ENCODE data around the gene KIF26A.
"Not testable (repeated sequence)": the region's sequence is repeated elsewhere in the genome, so short reads cannot be mapped to it uniquely, and the experiment has no call there.

The KIF26A gene

DNA sequence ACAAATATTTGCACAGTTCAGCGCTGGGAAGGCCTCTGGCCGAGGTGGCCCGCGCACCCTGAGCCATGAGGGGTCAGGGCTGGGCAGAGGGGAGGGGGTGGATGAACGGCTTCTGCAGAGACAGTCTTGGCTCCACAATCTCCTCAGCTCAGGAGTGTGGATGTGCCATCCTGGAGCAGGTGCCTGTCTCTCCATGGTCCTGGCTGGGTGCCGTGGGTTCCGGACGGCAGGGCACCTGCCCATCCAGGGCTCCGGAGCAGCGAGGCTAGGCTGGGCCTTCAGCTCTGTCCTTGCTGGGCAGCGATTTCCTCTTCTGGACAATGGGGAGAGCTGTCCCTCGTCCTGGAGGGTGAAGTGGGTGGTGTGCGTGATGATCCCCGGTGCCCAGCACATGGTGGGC, 55.6 kb downstream of the KIF26A start:
- DNase-seq (ENCODE audit: low spot score), result no peak

DNA sequence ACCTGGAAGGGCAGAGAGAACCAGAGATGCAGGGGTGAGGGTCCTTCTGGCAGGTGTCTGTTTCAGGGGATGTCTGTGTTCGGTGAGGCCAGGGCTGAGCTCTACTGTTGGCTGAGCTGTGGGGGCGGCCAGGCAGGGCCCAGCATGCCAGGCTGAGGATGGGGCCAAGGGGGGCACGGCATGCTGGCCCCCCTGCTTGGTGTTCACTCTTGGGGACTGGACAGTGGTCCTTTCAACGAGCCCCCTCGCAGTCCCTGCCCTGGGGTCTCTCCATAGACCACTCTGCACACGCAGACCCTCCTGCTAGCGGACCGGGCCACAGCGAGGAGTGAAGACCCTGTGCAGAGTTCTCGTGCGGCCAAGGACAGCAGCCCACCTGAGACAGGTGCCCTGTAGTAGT, 56.3 kb downstream of the KIF26A start:
- no peak for DNase-seq (ENCODE audit: low spot score)

GRCh38 chr14:104195361-104195760, 57.0 kb downstream of the KIF26A start:
- DNase-seq (ENCODE audit: low spot score), result no peak

- DNase-seq (ENCODE audit: low spot score), result no peak
Measured at GRCh38 chr14:104195878-104196277, 57.5 kb downstream of the KIF26A start.

GRCh38 chr14:104196461-104197140, 58.2 kb downstream of the KIF26A start:
- no peak for DNase-seq (ENCODE audit: low spot score)

GRCh38 chr14:104197449-104198247, 59.3 kb downstream of the KIF26A start:
- no peak for DNase-seq (ENCODE audit: low spot score)

DNA sequence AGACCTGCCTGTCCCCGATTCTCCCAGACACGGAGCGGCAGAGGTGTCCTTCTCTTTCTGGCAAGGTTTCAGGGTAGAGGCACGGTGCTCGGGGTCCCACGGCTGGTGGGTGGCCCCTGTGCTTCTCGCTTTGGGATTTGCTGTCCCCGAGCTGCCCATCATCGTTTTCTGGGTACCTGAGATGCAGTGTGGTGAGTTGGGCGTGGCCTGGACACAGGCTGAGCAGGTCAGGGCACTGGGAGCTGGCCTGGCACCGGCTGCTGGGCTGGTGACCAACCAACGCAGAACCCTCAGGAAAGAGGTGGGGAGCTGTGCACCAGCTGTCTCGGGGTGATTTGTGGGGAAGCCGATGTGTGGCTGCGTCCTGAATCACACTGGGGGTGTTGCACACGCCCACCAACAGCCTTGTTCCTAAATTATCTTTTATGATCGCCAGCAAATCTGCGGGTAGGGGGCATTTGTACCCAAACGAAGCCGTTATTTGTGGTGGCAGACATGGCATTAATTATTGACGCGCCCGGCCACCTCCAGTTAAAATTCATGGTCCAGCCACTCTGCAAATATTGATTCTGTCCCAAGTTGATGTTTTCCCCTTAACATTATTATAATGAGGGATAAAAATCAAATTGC, 61.0 kb downstream of the KIF26A start:
- DNase-seq (ENCODE audit: low spot score), result no peak

DNA sequence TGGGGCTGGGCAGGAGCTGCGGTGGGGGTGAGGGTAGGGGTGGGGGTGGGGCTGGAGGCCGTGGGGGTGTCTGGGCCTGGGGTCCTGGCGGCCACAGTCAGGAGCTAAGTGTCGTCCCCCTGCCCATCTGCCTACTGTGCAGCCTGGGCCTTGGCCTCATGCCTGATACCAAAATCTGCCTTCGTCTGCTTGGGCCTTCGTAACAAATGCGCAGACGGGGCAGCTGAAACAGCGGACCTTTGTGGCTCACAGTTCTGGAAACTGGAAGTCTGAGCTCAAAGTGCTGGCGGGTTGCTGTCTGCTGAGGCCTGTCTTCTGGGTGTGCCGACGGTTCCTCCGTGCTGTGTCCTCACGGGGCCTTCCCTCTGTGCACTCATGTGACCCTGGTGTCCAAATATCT, 61.7 kb downstream of the KIF26A start:
- DNase-seq (ENCODE audit: low spot score), result no peak

GRCh38 chr14:104200591-104200990, 62.2 kb downstream of the KIF26A start:
- DNase-seq (ENCODE audit: low spot score), result no peak

- DNase-seq (ENCODE audit: low spot score), result no peak
Measured at GRCh38 chr14:104201063-104201462, 62.7 kb downstream of the KIF26A start.

DNA sequence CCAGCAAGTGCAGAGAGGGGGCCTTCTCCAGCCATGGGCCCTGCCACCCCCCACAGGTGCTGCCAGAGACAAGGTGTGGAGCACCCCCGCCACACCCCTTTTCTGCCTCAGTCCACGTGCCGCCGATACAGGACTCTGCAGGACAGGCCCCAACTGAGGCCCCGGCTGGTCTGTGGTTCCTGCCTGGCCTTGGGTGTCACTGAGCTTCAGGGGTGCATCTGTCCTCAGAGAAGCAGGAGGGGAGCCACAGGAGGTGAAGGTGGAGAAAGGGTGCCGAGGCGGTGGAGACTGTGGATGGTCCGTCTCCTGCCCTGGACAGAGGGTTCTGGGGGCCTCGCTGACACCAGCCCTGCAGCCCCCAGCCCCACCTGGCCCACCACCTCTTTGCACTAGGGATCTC, 63.1 kb downstream of the KIF26A start:
- DNase-seq (ENCODE audit: low spot score), result no peak

GRCh38 chr14:104202259-104203070, 64.1 kb downstream of the KIF26A start:
- no peak for DNase-seq (ENCODE audit: low spot score)

- no peak for DNase-seq (ENCODE audit: low spot score)
Measured at GRCh38 chr14:104203071-104203425, 64.7 kb downstream of the KIF26A start.

DNA sequence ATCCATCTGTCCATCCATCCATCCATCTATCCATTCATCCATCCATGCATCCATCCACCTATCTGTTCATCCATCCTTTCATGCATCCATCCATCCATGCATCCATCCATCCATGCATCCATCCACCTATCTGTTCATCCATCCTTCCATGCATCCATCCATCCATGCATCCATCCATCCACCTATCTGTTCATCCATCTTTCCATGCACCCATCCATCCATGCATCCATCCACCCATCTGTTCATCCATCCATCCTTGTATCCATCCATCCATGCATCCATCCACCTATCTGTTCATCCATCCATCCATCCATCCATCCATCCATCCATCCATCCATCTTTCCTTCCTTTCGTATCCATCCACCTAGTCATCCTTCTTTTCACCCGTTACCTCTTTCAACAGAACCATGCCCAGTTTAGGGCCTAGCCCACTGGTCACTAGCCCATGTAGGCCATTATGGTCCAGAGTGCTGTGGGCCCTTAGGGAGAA, 66.3 kb downstream of the KIF26A start:
- DNase-seq (ENCODE audit: low spot score), result no peak

- DNase-seq (ENCODE audit: low spot score), result no peak
Measured at GRCh38 chr14:104205781-104206180, 67.4 kb downstream of the KIF26A start.

GRCh38 chr14:104206281-104206904, 68.0 kb downstream of the KIF26A start:
- peak; percentile 20 for DNase-seq (ENCODE audit: low spot score)

DNA sequence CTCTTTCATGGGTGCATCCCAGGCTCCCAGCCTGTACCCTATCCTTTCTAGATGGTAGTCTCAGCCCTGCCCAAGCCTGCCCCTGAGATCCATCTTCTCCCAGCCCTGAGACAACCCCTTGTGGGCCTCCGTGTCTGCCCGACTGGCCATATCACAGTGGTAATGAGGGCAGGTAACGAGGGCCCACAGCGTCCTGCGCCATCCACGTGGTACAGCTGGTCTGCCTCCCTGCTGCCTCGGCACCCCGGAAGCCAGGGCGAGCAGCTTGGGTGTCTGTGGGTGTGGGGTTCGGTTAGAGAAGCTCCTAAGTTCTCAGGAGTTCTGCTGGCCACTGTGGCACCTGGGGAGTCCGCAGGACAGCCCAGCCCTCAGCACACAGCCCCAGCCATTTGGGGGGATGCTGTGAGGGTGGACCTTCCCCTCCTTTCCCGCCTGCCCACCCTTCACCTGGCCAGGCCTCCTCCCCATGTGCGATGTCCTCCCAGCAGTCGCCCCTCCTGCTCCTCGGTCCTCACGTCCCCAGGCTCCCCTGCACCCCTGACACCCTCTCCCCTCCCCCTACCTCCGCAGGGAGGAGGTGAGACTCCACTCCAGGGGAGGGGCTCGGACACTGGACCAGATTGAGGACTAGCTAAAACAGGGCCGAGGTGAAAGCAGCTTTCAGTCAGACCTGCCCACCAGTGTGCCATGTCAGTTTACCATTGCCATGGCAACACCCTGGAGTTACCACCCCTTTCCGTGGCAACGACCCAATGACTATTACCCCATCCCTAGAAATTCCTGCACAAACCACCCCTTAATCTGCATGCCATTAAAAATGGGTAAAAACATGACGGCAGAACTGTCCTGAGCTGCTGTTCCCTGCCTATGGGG, 69.0 kb downstream of the KIF26A start:
- no peak for DNase-seq (ENCODE audit: low spot score)

- not testable (repeated sequence) for DNase-seq (ENCODE audit: low spot score)
Measured at GRCh38 chr14:104208015-104208295, 69.6 kb downstream of the KIF26A start.

- not testable (repeated sequence) for DNase-seq (ENCODE audit: low spot score)
Measured at GRCh38 chr14:104208331-104208730, 69.9 kb downstream of the KIF26A start.

DNA sequence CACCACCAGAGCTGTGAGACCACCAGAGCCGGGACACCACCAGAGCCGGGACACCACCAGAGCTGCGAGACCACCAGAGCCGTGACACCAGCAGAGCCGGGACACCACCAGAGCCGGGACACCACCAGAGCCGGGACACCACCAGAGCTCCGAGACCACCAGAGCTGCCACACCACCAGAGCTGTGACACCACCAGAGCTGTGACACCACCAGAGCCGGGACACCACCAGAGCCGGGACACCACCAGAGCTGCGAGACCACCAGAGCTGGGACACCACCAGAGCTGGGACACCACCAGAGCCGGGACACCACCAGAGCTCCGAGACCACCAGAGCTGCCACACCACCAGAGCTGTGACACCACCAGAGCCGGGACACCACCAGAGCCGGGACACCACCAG, 70.7 kb downstream of the KIF26A start:
- DNase-seq (ENCODE audit: low spot score), result not testable (repeated sequence)

Measured in globus pallidus (tissue), 1 donor.